Tibial nerve (tissue), 4 donors: ENCODE measurements around the gene CUL1. TPM values are rescaled to one million over a fixed set of nuclear protein-coding genes. Genes with fewer than 3 reads are reported as not detected.

ENCODE experiments used
- DNase-seq, 2 donors: peaks; one replicate each; pipeline ENCODE4 v3.0.0-alpha.2; 2019; ENCODE audit warnings: low spot score in 2 of 2
- H3K27ac ChIP-seq, 4 donors: fragments of 200-600 bp; sonication (generic) in 3 of 4; one replicate each; pipeline ENCODE4 v1.5.1; 2017 to 2019; ENCODE audit warnings: mild to moderate bottlenecking in 1 of 4
- H3K27me3 ChIP-seq, 2 donors: fragments of 200-600 bp; sonication (generic) in 1 of 2; one replicate each; pipeline versions ENCODE4 v1.5.1 to v1.6.0; 2017 to 2019
- H3K36me3 ChIP-seq, 3 donors: fragments of 200-600 bp; sonication (generic); one replicate each; pipeline ENCODE4 v1.5.1; 2018 to 2019
- H3K4me1 ChIP-seq, 4 donors: fragments of 200-600 bp; sonication (generic) in 3 of 4; one replicate each; pipeline ENCODE4 v1.5.1; 2017 to 2019
- H3K4me3 ChIP-seq, 4 donors: fragments of 200-600 bp; sonication (generic) in 3 of 4; one replicate each; pipeline ENCODE4 v1.5.1; 2017 to 2019; ENCODE audit warnings: mild to moderate bottlenecking in 1 of 4, moderate library complexity in 1 of 4
- H3K9me3 ChIP-seq, 4 donors: fragments of 200-600 bp; sonication (generic) in 3 of 4; one replicate each; pipeline ENCODE4 v1.5.1; 2017 to 2019
- EP300 ChIP-seq, 2 donors: sonication (generic); formaldehyde crosslinking; IDR thresholded peaks; one replicate each; pipeline ENCODE4 v1.6.1; 2017; ENCODE audit warnings: antibody characterized with exemption in 2 of 2, mild to moderate bottlenecking in 1 of 2
- POLR2A ChIP-seq, 2 donors: fragments of 450-650 bp; IDR thresholded peaks; one replicate each; pipeline ENCODE4 v1.6.1; 2017; ENCODE audit warnings: antibody characterized with exemption in 2 of 2, mild to moderate bottlenecking in 2 of 2, moderate library complexity in 2 of 2
- WGBS, 2 donors: methylation state at CpG; one replicate each; pipeline ENCODE4 v1.1.5; 2018; 5-methylcytosine and 5-hydroxymethylcytosine counted together
- total RNA-seq, 4 donors: library from RNA; depleted of rRNA; stranded (reverse); fragments of >200 nt; gene quantifications; one replicate each; pipeline ENCODE4 v1.1.0, GENCODE V29; 2016
- TF ChIP-seq, protein P1 (sequence below), 5 experiments: fragments of 200-600 bp in 3 of 5; fragments of 450-650 bp in 2 of 5; sonication (generic) in 3 of 5; IDR thresholded peaks; one replicate each; pipeline ENCODE4 v1.5.1; 2016 to 2019; ENCODE audit warnings: antibody characterized with exemption in 5 of 5, mild to moderate bottlenecking in 3 of 5, moderate library complexity in 2 of 5

Gene CUL1
- total RNA-seq, 4 donors from 2014 or later: 37.1 to 45.9 (median 41.8) TPM

DNA sequence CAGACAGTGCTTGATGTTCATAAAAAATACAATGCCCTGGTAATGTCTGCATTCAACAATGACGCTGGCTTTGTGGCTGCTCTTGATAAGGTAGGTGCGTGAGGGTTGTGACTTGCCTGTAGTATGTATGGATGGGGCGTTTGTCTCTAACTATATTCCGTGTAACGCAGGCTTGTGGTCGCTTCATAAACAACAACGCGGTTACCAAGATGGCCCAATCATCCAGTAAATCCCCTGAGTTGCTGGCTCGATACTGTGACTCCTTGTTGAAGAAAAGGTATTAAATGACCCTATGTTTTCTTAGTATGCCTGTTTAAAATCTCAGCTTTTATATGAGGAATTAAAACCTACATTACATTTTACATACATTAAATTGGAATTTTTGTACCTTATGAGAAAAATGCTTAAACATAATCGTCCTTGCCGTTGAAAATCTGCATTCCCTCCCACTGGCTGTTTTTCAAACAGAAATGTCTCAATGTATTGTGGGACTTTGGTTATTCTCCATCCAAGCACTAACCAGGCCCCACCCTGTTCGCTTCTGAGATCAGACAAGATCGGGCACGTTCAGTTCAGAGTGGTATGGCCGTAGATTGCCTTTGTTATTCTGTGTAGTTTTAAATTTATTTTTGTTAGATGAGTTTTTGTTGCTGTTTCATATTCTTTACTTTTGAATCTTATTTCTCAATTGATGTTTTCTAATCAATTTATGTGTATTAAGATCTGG, 85.3 kb downstream of the CUL1 start:
- Histone ChIP-seq H3K27ac (no peak overlapping the region), H3K27me3 (no peaks in the 10 kb centered on the region), H3K4me3 (no peak overlapping the region), H3K36me3 (peaks cover 3 to 86% (median 20%) of the 10 kb centered on the region in 3 donors), H3K4me1 (no peaks in the 10 kb centered on the region), H3K9me3 (no peaks in the 10 kb centered on the region)
- DNase-seq: no peak
- 91 to 96% methylated on average over 15 of the region's 15 CpGs for WGBS, 2 donors
- TF ChIP-seq POLR2A (IDR thresholded peaks at IDR 0.05) (no peak), EP300 (IDR thresholded peaks at IDR 0.05) (no peak)
- TF ChIP-seq, protein P1, sequence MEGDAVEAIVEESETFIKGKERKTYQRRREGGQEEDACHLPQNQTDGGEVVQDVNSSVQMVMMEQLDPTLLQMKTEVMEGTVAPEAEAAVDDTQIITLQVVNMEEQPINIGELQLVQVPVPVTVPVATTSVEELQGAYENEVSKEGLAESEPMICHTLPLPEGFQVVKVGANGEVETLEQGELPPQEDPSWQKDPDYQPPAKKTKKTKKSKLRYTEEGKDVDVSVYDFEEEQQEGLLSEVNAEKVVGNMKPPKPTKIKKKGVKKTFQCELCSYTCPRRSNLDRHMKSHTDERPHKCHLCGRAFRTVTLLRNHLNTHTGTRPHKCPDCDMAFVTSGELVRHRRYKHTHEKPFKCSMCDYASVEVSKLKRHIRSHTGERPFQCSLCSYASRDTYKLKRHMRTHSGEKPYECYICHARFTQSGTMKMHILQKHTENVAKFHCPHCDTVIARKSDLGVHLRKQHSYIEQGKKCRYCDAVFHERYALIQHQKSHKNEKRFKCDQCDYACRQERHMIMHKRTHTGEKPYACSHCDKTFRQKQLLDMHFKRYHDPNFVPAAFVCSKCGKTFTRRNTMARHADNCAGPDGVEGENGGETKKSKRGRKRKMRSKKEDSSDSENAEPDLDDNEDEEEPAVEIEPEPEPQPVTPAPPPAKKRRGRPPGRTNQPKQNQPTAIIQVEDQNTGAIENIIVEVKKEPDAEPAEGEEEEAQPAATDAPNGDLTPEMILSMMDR (IDR thresholded peaks at IDR 0.05): no peak

DNA sequence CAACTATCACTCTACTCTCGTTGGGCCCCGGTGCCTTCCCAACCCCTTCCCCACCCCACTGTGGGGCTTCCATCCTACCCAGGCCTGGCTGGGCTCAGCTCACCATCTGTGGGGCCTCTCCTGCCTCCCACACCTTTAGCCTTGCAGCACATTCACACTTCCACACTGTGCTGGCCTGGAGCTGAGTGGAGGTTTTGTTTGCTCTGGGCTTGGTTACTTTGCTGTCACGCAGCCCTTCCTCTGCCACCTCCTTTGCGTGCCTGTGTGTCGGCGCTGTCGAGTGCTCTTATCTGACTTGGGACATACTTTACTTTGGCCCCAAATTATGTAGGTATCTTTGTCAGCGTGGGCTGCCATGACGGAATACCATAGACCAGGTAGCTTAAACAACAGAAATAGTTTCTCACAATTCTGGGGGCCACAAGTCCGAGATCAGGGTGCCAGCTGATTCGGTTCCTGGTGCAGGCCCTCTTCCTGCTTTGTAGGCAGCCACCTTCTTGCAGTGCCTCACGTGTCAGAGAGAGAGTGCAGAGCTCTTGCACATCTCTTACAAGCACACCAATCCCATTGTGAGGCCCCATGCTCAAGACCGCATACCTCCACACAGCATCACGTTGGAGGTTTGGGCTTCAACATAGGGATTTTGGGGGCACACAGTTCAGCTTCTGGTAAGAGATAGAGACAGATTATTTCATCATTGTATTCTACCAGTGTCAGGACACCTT, 89.0 kb downstream of the CUL1 start:
- peaks cover 3 to 98% (median 34%) of the 10 kb centered on the region in 3 donors for H3K36me3 ChIP-seq
- no peaks in the 10 kb centered on the region for H3K4me1 ChIP-seq
- TF ChIP-seq EP300 (IDR thresholded peaks at IDR 0.05) (no peak), POLR2A (IDR thresholded peaks at IDR 0.05) (no peak)
- TF ChIP-seq, protein P1 (IDR thresholded peaks at IDR 0.05): no peak
- 91 to 92% methylated on average over 13 to 14 of the region's 14 CpGs for WGBS, 2 donors
- DNase-seq: no peak
- H3K27me3 ChIP-seq: no peaks in the 10 kb centered on the region
- no peak overlapping the region for H3K27ac ChIP-seq
- no peaks in the 10 kb centered on the region for H3K9me3 ChIP-seq
- H3K4me3 ChIP-seq: no peak overlapping the region

DNA sequence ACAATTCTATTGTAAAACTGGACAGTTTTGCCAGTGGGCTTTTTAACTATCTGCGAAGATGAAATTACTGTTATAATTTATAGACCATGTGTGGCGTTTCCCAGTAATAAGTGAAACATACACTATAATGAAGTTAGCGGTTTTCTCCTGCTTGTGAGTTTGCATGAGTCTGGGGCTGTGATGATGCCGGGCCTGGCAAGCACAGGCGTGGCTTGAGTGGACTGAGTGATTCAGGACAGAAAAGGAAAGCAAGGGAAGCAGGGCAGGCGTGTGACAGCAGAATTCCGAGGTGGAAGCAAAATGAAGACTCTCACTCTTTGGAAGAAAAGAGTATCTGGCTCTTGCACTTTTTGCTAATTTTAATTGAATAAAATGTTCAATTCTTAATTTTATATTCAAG, 90.5 kb downstream of the CUL1 start:
- Histone ChIP-seq H3K4me1 (no peaks in the 10 kb centered on the region), H3K9me3 (peaks cover 0 to 2% (median 0%) of the 10 kb centered on the region in 4 donors), H3K4me3 (no peak overlapping the region), H3K36me3 (peaks cover 3 to 100% (median 35%) of the 10 kb centered on the region in 3 donors), H3K27ac (no peak overlapping the region), H3K27me3 (no peaks in the 10 kb centered on the region)
- no peak for DNase-seq
- TF ChIP-seq, protein P1 (IDR thresholded peaks at IDR 0.05): no peak
- TF ChIP-seq POLR2A (IDR thresholded peaks at IDR 0.05) (no peak), EP300 (IDR thresholded peaks at IDR 0.05) (no peak)
- WGBS, 2 donors: 89 to 90% methylated on average over 7 of the region's 7 CpGs

DNA sequence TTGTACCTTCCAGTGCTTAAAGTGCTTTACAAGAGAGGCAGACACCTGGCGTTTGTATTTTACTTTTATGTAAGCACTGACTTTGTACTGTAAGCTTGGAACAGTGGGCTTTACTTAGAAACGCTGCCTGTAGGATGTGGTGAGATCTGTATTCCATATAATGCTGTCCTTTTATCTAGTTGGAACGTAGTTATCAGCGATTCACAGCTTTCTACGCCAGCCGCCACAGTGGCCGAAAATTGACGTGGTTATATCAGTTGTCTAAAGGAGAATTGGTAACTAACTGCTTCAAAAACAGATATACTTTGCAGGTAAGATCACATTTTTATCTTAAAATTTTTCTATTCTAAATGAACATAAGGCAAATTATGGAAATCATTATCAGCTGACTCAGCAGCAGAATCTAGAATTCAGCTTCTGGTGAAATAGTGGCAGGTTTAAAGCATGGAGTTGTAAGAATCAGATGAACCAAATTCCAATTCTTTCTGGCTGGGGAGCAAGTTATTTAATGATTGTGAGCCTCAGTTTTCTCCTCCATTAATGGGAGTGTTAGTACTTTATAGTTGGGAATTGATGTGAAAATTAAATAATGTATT, 91.5 kb downstream of the CUL1 start:
- H3K27ac ChIP-seq: no peak overlapping the region
- DNase-seq: no peak
- H3K36me3 ChIP-seq: peaks cover 3 to 100% (median 35%) of the 10 kb centered on the region in 3 donors
- H3K9me3 ChIP-seq: peaks cover 0 to 7% (median 0%) of the 10 kb centered on the region in 4 donors
- no peaks in the 10 kb centered on the region for H3K27me3 ChIP-seq
- H3K4me3 ChIP-seq: no peak overlapping the region
- TF ChIP-seq, protein P1 (IDR thresholded peaks at IDR 0.05): no peak
- no peak for TF ChIP-seq POLR2A (IDR thresholded peaks at IDR 0.05)
- 87 to 91% methylated on average over 8 of the region's 8 CpGs for WGBS, 2 donors
- H3K4me1 ChIP-seq: no peaks in the 10 kb centered on the region

DNA sequence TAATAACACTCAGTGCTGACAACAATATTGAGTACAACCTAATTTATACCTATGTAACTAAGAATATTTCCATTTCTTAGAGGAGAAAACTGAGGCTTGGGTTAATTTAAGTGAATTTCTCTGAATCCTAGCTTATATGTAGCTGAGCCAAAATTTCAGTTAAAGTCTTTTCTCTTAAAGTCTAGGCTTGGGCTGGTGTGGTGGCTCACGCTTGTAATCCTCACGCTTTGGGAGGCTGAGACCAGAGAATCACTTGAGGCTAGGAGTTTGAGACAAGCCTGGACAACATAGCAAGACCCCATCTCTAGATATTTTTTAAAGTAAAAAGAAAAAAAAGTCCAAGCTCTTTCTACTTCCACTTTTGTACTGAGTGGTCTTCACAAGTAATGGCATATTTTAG, 92.1 kb downstream of the CUL1 start:
- DNase-seq: no peak
- TF ChIP-seq POLR2A (IDR thresholded peaks at IDR 0.05): no peak
- TF ChIP-seq, protein P1 (IDR thresholded peaks at IDR 0.05): no peak
- Histone ChIP-seq H3K27me3 (no peaks in the 10 kb centered on the region), H3K9me3 (peaks cover 0 to 7% (median 0%) of the 10 kb centered on the region in 4 donors), H3K27ac (no peak overlapping the region), H3K36me3 (peaks cover 3 to 97% (median 33%) of the 10 kb centered on the region in 3 donors), H3K4me3 (no peak overlapping the region), H3K4me1 (no peaks in the 10 kb centered on the region)
- 97 to 100% methylated on average over 2 of the region's 2 CpGs for WGBS, 2 donors
